Measurements from ENCODE around the gene FANCB. TPM values are rescaled to one million over a fixed set of nuclear protein-coding genes. Genes with fewer than 3 reads are reported as not detected.

FANCB gene
- total RNA-seq, 6 experiments from 2014 or later = 0.09 to 0.99 (median 0.27) TPM

- no peaks in the 10 kb centered on the region for H3K27me3 ChIP-seq
- DNase-seq (no peak), ATAC-seq (no peak)
- H3K36me3 ChIP-seq = no peaks in the 10 kb centered on the region
- WGBS (ENCODE audit: insufficient coverage, low coverage, low lambda C conversion rate, missing lambda C conversion rate) = 72% methylated on average over 3 of the region's 3 CpGs
- H3K4me3 ChIP-seq = no peak overlapping the region
- no peaks in the 10 kb centered on the region for H3K9me3 ChIP-seq
- TF ChIP-seq CTCF (IDR thresholded peaks at IDR 0.05) = no peak
- no peak for TF ChIP-seq POLR2A (IDR thresholded peaks at IDR 0.05)
- no peak overlapping the region for H3K27ac ChIP-seq
- no peaks in the 10 kb centered on the region for H3K4me1 ChIP-seq
- intact Hi-C loops (cut with DNase I) = no loop called here
Observed at GRCh38 chrX:14819769-14820168, 53.1 kb downstream of the FANCB start.

- TF ChIP-seq CTCF (IDR thresholded peaks at IDR 0.05) = no peak
- no peak for TF ChIP-seq POLR2A (IDR thresholded peaks at IDR 0.05)
- Histone ChIP-seq H3K9me3 (no peaks in the 10 kb centered on the region), H3K27ac (no peak overlapping the region), H3K36me3 (no peaks in the 10 kb centered on the region), H3K27me3 (no peaks in the 10 kb centered on the region), H3K4me1 (no peaks in the 10 kb centered on the region), H3K4me3 (no peak overlapping the region)
- DNase-seq (no peak), ATAC-seq (no peak)
- intact Hi-C loops (cut with DNase I) = no loop called here
- WGBS (ENCODE audit: insufficient coverage, low coverage, low lambda C conversion rate, missing lambda C conversion rate) = 72% methylated on average over 2 of the region's 2 CpGs
Observed at GRCh38 chrX:14817571-14817970, 55.3 kb downstream of the FANCB start.

- H3K4me3 ChIP-seq = no peak overlapping the region
- H3K4me1 ChIP-seq = no peaks in the 10 kb centered on the region
- H3K27me3 ChIP-seq = no peaks in the 10 kb centered on the region
- H3K27ac ChIP-seq = no peak overlapping the region
- no peaks in the 10 kb centered on the region for H3K9me3 ChIP-seq
- ATAC-seq = no peak
- 21% methylated on average over 1 of the region's 1 CpG for WGBS (ENCODE audit: insufficient coverage, low coverage, low lambda C conversion rate, missing lambda C conversion rate)
- TF ChIP-seq POLR2A (IDR thresholded peaks at IDR 0.05) (no peak), CTCF (IDR thresholded peaks at IDR 0.05) (no peak)
- no peaks in the 10 kb centered on the region for H3K36me3 ChIP-seq
- intact Hi-C loops (cut with DNase I) = no loop called here
- no peak for DNase-seq
Observed at GRCh38 chrX:14802943-14803710, 69.7 kb downstream of the FANCB start.

GRCh38 chrX:14801136-14801535, 71.7 kb downstream of the FANCB start:
- ATAC-seq (no peak), DNase-seq (no peak)
- Histone ChIP-seq H3K9me3 (no peaks in the 10 kb centered on the region), H3K4me1 (no peaks in the 10 kb centered on the region), H3K36me3 (no peaks in the 10 kb centered on the region), H3K27me3 (no peaks in the 10 kb centered on the region), H3K4me3 (no peak overlapping the region), H3K27ac (no peak overlapping the region)
- WGBS (ENCODE audit: insufficient coverage, low coverage, low lambda C conversion rate, missing lambda C conversion rate) = 34% methylated on average over 2 of the region's 2 CpGs
- intact Hi-C loops (cut with DNase I) = no loop called here
- no peak for TF ChIP-seq CTCF (IDR thresholded peaks at IDR 0.05)
- no peak for TF ChIP-seq POLR2A (IDR thresholded peaks at IDR 0.05)
